Measurements from ENCODE around the gene PLA2G15. TPM values are rescaled to one million over a fixed set of nuclear protein-coding genes. Genes with fewer than 3 reads are reported as not detected.

The PLA2G15 gene
- total RNA-seq, 4 donors from 2014 or later, result 20.8 to 40.3 (median 38.4) TPM

DNA sequence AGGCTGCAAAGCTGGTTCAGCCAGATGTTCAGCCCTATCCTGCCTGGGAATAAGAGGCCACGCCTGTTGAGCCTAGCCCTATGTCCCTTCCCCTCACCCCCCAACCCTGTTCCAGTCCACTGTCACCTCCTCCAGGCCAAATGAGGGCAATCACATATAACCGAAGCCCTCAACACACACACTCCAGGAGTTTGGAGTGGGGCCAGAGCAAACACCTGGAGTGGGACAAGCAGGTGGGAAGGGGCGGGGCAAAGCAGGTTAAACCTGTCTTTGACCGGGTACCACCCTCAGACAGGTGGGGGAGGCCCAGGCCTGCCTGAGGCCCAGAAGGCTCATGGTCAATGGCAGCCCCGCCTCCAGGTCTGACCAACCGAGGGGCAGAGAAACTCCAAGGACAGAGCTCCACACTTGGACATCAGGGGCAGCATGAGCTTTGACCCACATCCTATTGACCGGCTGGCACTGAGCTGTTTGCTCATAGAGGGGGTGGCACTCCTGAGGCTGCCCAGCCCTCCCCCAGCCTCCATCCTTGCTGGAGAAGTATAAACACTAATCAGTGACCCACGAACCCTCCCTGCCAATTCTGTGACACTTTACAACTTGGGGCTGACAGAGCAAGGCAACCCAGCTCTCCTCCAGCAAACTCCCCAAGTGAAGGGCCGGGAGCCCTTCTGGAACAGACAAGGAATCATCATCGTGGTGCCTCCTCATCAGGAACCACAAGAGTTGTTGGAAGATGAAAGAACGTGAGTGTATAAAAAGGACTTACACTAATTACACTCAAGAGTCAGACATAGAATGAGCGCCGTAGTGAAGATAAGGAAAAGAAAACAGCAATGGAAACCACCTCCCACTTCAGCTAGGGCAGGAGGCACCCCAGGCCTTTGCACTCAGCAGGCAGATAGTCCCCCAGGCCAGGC, 10.7 kb upstream of the PLA2G15 start:
- WGBS, 2 donors, result 27 to 34% methylated on average over 12 to 13 of the region's 13 CpGs
- H3K4me1 ChIP-seq, result peaks cover 31 to 32% of the 10 kb centered on the region in 2 donors

DNA sequence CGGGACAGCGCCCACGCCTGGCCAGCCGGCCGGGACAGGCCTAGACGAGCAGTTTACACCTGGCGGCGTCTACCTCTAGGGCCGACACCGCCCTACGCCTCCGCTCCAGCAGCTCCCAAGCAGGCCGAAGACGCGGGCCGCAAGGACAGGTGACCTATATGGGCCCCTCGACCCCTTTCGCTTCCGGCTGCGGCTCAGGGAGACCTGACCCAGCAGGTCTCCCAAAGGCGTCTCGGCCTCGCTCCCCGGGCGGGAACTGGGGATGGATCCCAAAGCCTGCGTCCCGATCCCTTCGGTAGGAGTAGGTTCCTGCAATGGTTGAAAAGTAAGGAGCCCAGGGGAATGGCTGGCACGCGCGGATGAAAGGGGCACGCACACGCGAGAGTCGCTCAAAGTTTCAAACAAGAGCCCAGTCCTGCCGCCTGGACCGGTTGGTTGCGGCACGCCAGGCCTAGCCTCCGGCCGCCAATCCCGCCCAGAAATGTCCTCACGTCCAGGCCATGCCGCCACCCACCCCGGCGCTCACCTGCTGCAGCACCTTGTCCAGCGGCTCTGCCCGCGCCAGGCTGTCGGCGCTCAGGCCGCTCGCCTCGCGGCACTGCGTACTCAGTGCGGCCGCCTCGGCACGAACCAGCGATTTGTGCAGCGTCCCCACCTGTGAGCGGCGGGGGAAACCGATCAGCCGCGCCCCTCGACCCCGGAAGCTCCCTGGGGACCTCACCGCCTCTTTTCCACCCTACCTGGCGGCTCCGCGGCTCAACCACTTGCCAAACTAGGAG, 9.9 kb upstream of the PLA2G15 start:
- TF ChIP-seq, protein P1, sequence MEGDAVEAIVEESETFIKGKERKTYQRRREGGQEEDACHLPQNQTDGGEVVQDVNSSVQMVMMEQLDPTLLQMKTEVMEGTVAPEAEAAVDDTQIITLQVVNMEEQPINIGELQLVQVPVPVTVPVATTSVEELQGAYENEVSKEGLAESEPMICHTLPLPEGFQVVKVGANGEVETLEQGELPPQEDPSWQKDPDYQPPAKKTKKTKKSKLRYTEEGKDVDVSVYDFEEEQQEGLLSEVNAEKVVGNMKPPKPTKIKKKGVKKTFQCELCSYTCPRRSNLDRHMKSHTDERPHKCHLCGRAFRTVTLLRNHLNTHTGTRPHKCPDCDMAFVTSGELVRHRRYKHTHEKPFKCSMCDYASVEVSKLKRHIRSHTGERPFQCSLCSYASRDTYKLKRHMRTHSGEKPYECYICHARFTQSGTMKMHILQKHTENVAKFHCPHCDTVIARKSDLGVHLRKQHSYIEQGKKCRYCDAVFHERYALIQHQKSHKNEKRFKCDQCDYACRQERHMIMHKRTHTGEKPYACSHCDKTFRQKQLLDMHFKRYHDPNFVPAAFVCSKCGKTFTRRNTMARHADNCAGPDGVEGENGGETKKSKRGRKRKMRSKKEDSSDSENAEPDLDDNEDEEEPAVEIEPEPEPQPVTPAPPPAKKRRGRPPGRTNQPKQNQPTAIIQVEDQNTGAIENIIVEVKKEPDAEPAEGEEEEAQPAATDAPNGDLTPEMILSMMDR (IDR thresholded peaks at IDR 0.05), result peak in 2 of 6 experiments; percentile 13 to 16
- no peak for TF ChIP-seq POLR2A (IDR thresholded peaks at IDR 0.05)
- DNase-seq, result peak; percentile 79 to 85
- H3K27ac ChIP-seq, result peak overlapping the region; percentile 88 to 96 (median 91)
- WGBS, 2 donors, result 21 to 35% methylated on average over 22 to 31 of the region's 73 CpGs
- H3K4me1 ChIP-seq, result peaks cover 31 to 39% of the 10 kb centered on the region in 2 donors
- H3K9me3 ChIP-seq, result no peaks in the 10 kb centered on the region
- peaks cover 19 to 23% of the 10 kb centered on the region in 2 donors for H3K36me3 ChIP-seq
- H3K4me3 ChIP-seq (replicated peaks in 1 of 3), result peak overlapping the region; percentile 3 to 68 (median 50)
- no peaks in the 10 kb centered on the region for H3K27me3 ChIP-seq
- intact Hi-C loops (cut with DNase I), result loop anchor here (10.0 kb wide), 1 partner anchor 240 kb away; the partner anchor contains the start of gene DPEP2

More for the DNA sequence above, 10.7 kb upstream of the PLA2G15 start:
- Histone ChIP-seq H3K4me3 (replicated peaks in 1 of 3) (peak overlapping the region in 2 of 3 donors; percentile 3 to 68), H3K36me3 (peaks cover 27 to 31% of the 10 kb centered on the region in 2 donors), H3K27me3 (no peaks in the 10 kb centered on the region), H3K9me3 (no peaks in the 10 kb centered on the region), H3K27ac (peak overlapping the region; percentile 88 to 96 (median 91))
- DNase-seq, result peak; percentile 100
- TF ChIP-seq, protein P1 (IDR thresholded peaks at IDR 0.05), result peak in 3 of 6 experiments; percentile 3 to 21 (median 15)
- TF ChIP-seq POLR2A (IDR thresholded peaks at IDR 0.05), result peak in 1 of 2 donors; percentile 72
- intact Hi-C loops (cut with DNase I), result loop anchor here (10.0 kb wide), 1 partner anchor 240 kb away; the partner anchor contains the start of gene DPEP2

DNA sequence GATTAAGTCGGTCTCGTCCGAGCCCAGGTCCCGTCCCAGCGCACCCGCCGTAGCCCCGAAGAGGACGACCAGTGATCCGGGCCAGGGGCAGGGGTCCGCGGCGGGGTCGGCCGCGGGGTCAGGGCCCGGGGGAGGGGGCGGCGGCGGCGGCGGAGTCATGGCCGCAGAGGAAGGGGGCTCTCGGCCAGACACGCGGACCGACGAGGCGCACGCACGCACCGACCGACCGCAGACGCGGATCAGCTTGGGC, 9.4 kb upstream of the PLA2G15 start, which contains the start of gene ESRP2:
TSS of gene ESRP2 (minus strand) at position 241 of the 250 bp plus-strand sequence. CDS start at position 159, 82 bp downstream.
- DNase-seq, result no peak
- H3K27me3 ChIP-seq, result no peaks in the 10 kb centered on the region
- WGBS, 2 donors, result 5% methylated on average over 28 of the region's 36 CpGs; no CpG with 5 or more reads in 1 of the 2 donors
- H3K4me3 ChIP-seq (replicated peaks in 1 of 3), result peak within 1 kb of the TSS; percentile 30 to 68 (median 50)
- TF ChIP-seq, protein P1 (IDR thresholded peaks at IDR 0.05), result no peak
- TF ChIP-seq POLR2A (IDR thresholded peaks at IDR 0.05), result no peak
- intact Hi-C loops (cut with DNase I), result loop anchor here (10.0 kb wide), 1 partner anchor 241 kb away; the partner anchor contains the start of gene DPEP2
- H3K27ac ChIP-seq, result peak within 1 kb of the TSS; percentile 91 to 96 (median 95)
- H3K4me1 ChIP-seq, result peaks cover 31 to 40% of the 10 kb centered on the region in 2 donors
- H3K36me3 ChIP-seq, result peaks cover 15 to 18% of the 10 kb centered on the region in 2 donors
- H3K9me3 ChIP-seq, result no peaks in the 10 kb centered on the region

GRCh38 chr16:68236137-68236825, 8.9 kb upstream of the PLA2G15 start:
- DNase-seq, result peak; percentile 94 to 95

More at GRCh38 chr16:68236137-68236825, 8.9 kb upstream of the PLA2G15 start:
- Histone ChIP-seq H3K9me3 (no peaks in the 10 kb centered on the region), H3K36me3 (peaks cover 12 to 13% of the 10 kb centered on the region in 2 donors), H3K27ac (peak overlapping the region; percentile 91 to 96 (median 95)), H3K4me1 (peaks cover 31 to 40% of the 10 kb centered on the region in 2 donors), H3K27me3 (no peaks in the 10 kb centered on the region), H3K4me3 (replicated peaks in 1 of 3) (peak overlapping the region; percentile 30 to 68 (median 41))
- peak; percentile 96 to 97 for TF ChIP-seq POLR2A (IDR thresholded peaks at IDR 0.05)
- TF ChIP-seq, protein P1 (IDR thresholded peaks at IDR 0.05), result no peak
- 16 to 23% methylated on average over 14 to 15 of the region's 45 CpGs for WGBS, 2 donors
- intact Hi-C loops (cut with DNase I), result loop anchor here (10.0 kb wide), 1 partner anchor 241 kb away; the partner anchor contains the start of gene DPEP2
